ENCODE data around the gene ITGA11.

Gene ITGA11

GRCh38 chr15:68265081-68265480, 166.9 kb downstream of the ITGA11 start:
- TF ChIP-seq CTCF (IDR thresholded peaks at IDR 0.05) = no peak

GRCh38 chr15:68264282-68264681, 167.7 kb downstream of the ITGA11 start:
- TF ChIP-seq CTCF (IDR thresholded peaks at IDR 0.05) = no peak

GRCh38 chr15:68262514-68263356, 169.2 kb downstream of the ITGA11 start:
- TF ChIP-seq CTCF (IDR thresholded peaks at IDR 0.05) = no peak

GRCh38 chr15:68261980-68262379, 170.0 kb downstream of the ITGA11 start:
- no peak for TF ChIP-seq CTCF (IDR thresholded peaks at IDR 0.05)

GRCh38 chr15:68261241-68261640, 170.7 kb downstream of the ITGA11 start:
- no peak for TF ChIP-seq CTCF (IDR thresholded peaks at IDR 0.05)

GRCh38 chr15:68259883-68260282, 172.1 kb downstream of the ITGA11 start:
- TF ChIP-seq CTCF (IDR thresholded peaks at IDR 0.05) = no peak

- TF ChIP-seq CTCF (IDR thresholded peaks at IDR 0.05) = no peak
Observed at GRCh38 chr15:68258692-68259091, 173.3 kb downstream of the ITGA11 start.
